Fibroblast of lung (primary cell): ENCODE measurements around the gene SRC. TPM values are rescaled to one million over a fixed set of nuclear protein-coding genes. Genes with fewer than 3 reads are reported as not detected.

Experiments
- DNase-seq, 2 donors: peaks; one replicate each; pipeline versions ENCODE4 v3.0.0 to v3.0.0-alpha.2; 2010; ENCODE audit warnings: low read depth in 2 of 2
- H2AFZ ChIP-seq: 2 replicates; pipeline ENCODE4 v1.5.1; 2012; ENCODE audit warnings: low read length, control low read depth, inconsistent platforms
- H3K27ac ChIP-seq: 2 replicates; pipeline ENCODE4 v1.5.1; 2011; ENCODE audit warnings: low read length, control low read depth; ENCODE audit not compliant: insufficient read depth
- H3K27me3 ChIP-seq: 2 replicates; pipeline ENCODE4 v1.5.1; 2011; ENCODE audit warnings: mild to moderate bottlenecking, low read length; ENCODE audit not compliant: control insufficient read depth, insufficient read depth
- H3K36me3 ChIP-seq: 2 replicates; pipeline ENCODE4 v1.5.1; 2011; ENCODE audit warnings: low read length; ENCODE audit not compliant: control insufficient read depth, insufficient read depth
- H3K4me1 ChIP-seq: 2 replicates; pipeline ENCODE4 v1.5.1; 2011; ENCODE audit warnings: low read length; ENCODE audit not compliant: control insufficient read depth, insufficient read depth; ENCODE audit errors: extremely low read depth
- H3K4me2 ChIP-seq: 2 replicates; pipeline ENCODE4 v1.5.1; 2011; ENCODE audit warnings: low read length, control low read depth; ENCODE audit not compliant: insufficient read depth; ENCODE audit errors: extremely low read depth
- H3K4me3 ChIP-seq, 4 experiments: fragments of 200-600 bp in 1 of 4; sonication (generic) in 1 of 4; replicated peaks in 1 of 4; 2 replicates each; pipeline ENCODE4 v1.5.1; 2011 to 2016; ENCODE audit warnings: low read length in 4 of 4, low read depth in 3 of 4, mild to moderate bottlenecking in 3 of 4, control low read depth in 2 of 4, inconsistent platforms in 1 of 4, mixed read lengths in 1 of 4; ENCODE audit not compliant: insufficient read depth in 1 of 4; ENCODE audit errors: control extremely low read depth in 1 of 4
- H3K79me2 ChIP-seq: 2 replicates; pipeline ENCODE4 v1.5.1; 2012; ENCODE audit warnings: mild to moderate bottlenecking, low read length, inconsistent platforms; ENCODE audit not compliant: control insufficient read depth, insufficient read depth
- H3K9ac ChIP-seq: 2 replicates; pipeline ENCODE4 v1.5.1; 2011; ENCODE audit warnings: mild to moderate bottlenecking, low read length, control low read depth; ENCODE audit not compliant: insufficient read depth
- H3K9me3 ChIP-seq: 2 replicates; pipeline ENCODE4 v1.5.1; 2012; ENCODE audit warnings: low read depth, low read length; ENCODE audit not compliant: control insufficient read depth, insufficient read depth
- H4K20me1 ChIP-seq: 2 replicates; pipeline ENCODE4 v1.5.1; 2011; ENCODE audit warnings: low read length; ENCODE audit not compliant: control insufficient read depth, insufficient read depth; ENCODE audit errors: extremely low read depth
- CTCF ChIP-seq, 2 donors: IDR thresholded peaks in 1 of 2; conservative IDR thresholded peaks in 1 of 2; 1 replicate in 1 of 2; 2 replicates in 1 of 2; pipeline ENCODE4 v1.5.1; 2011 to 2012; ENCODE audit warnings: low read length in 2 of 2, control low read depth in 1 of 2, inconsistent platforms in 1 of 2, low read depth in 1 of 2, mild to moderate bottlenecking in 1 of 2
- EZH2 ChIP-seq: IDR thresholded peaks from 2 replicates; pipeline ENCODE4 v1.5.1; 2012; ENCODE audit warnings: low read length, control low read depth, mild to moderate bottlenecking; ENCODE audit errors: missing control alignments
- polyA plus RNA-seq, 2 donors: library from polyadenylated mRNA; depleted of rRNA in 1 of 2; stranded (reverse) in 1 of 2; unstranded in 1 of 2; fragments of >200 nt; gene quantifications; 2 replicates each; pipeline ENCODE4 v1.2.1, GENCODE V29; 2011 to 2012; ENCODE audit warnings: missing spikeins in 1 of 2
- total RNA-seq: library from RNA; depleted of rRNA; stranded (reverse); fragments of >200 nt; gene quantifications from 2 replicates; pipeline ENCODE4 v1.2.1, GENCODE V29; 2014

SRC gene
- total and polyA plus RNA-seq, 2 donors (not counting 1 experiment from before 2014, with no cell fraction given), result 17.8 to 20.3 TPM

GRCh38 chr20:37309290-37309689 lies 36.6 kb upstream of the SRC start:
- Histone ChIP-seq H3K4me2 (no peak overlapping the region), H3K27me3 (no peaks in the 10 kb centered on the region), H3K4me1 (peaks cover 12% of the 10 kb centered on the region), H3K9me3 (no peaks in the 10 kb centered on the region), H2AFZ (no peak overlapping the region), H3K4me3 (no peak overlapping the region), H4K20me1 (no peaks in the 10 kb centered on the region), H3K36me3 (peaks cover 3% of the 10 kb centered on the region), H3K79me2 (peaks cover 10% of the 10 kb centered on the region), H3K9ac (no peak overlapping the region), H3K27ac (no peak overlapping the region)
- DNase-seq, result no peak
- no peak for TF ChIP-seq CTCF (conservative IDR thresholded peaks at IDR 0.05 in 1 of 2, IDR thresholded peaks at IDR 0.05 in 1 of 2; ENCODE audit: low read depth in 1 of 2, low read length in 2 of 2)
- no peak for TF ChIP-seq EZH2

DNA sequence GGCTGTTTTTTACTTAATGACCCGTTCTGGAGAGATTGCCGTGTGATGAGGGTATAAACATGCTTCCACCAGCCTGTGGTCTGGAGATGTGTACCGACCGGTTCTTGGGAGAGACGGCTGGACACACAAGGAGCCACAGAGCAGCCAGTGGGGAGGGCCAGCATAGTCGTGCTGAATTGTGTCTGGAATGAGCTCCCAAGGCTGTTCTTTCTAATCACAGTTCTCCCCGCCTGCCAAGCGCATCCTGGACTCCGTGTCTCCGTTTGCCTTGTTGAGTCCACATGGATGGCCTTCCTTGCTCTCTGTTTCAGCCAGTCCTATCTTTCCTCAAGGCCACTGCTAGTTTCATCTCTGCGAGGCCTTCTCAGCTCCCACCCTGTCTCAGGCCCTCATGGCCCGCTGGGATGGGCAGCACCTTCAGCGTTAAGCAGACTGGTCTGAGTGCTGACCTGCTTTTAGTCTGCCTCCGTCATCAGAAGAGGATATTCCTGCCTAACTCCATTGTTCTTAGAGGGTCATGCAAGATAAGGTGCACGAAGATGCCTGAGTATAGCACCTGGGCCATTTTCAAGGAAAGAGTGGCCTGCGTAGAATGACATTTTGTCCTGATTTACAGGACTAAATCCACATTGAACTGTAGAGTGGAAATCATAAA lies 35.9 kb upstream of the SRC start:
- TF ChIP-seq EZH2 (no peak), CTCF (conservative IDR thresholded peaks at IDR 0.05 in 1 of 2, IDR thresholded peaks at IDR 0.05 in 1 of 2; ENCODE audit: low read depth in 1 of 2, low read length in 2 of 2) (no peak)
- peaks cover 3% of the 10 kb centered on the region for H3K36me3 ChIP-seq

DNA sequence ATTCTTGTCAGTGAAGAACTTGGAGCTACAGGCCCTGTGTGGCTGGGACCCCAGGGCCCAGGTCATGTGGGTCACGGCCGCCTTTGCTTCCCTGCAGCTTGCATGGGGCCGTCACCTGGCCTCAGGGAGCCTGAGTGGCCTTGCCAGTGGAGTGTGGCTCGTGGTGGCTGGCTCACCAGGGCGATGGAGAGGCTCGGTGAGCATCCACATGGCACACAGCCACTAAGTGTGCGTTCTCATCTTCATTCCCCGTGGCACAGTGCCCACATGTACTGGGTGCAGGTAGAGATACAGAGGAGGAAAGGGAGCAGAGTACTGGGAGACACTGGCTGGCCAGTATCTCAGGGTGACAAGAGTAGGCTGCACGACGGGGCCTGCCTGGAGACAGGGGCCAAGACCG lies 35.0 kb upstream of the SRC start:
- Histone ChIP-seq H4K20me1 (no peaks in the 10 kb centered on the region), H3K9ac (no peak overlapping the region), H3K9me3 (no peaks in the 10 kb centered on the region), H3K4me1 (peaks cover 27% of the 10 kb centered on the region), H3K27ac (no peak overlapping the region), H3K79me2 (peaks cover 13% of the 10 kb centered on the region), H3K4me3 (no peak overlapping the region), H3K36me3 (peaks cover 4% of the 10 kb centered on the region), H3K27me3 (no peaks in the 10 kb centered on the region), H2AFZ (no peak overlapping the region), H3K4me2 (no peak overlapping the region)
- TF ChIP-seq EZH2, result no peak
- no peak for TF ChIP-seq CTCF (conservative IDR thresholded peaks at IDR 0.05 in 1 of 2, IDR thresholded peaks at IDR 0.05 in 1 of 2; ENCODE audit: low read depth in 1 of 2, low read length in 2 of 2)
- DNase-seq, result no peak

More for the DNA sequence above, 35.9 kb upstream of the SRC start:
- H3K4me3 ChIP-seq, result no peak overlapping the region
- DNase-seq, result no peak
- no peak overlapping the region for H3K27ac ChIP-seq
- H3K9ac ChIP-seq, result no peak overlapping the region
- H3K4me2 ChIP-seq, result no peak overlapping the region
- peaks cover 19% of the 10 kb centered on the region for H3K4me1 ChIP-seq
- no peaks in the 10 kb centered on the region for H3K27me3 ChIP-seq
- H3K79me2 ChIP-seq, result peaks cover 10% of the 10 kb centered on the region
- no peak overlapping the region for H2AFZ ChIP-seq
- H3K9me3 ChIP-seq, result no peaks in the 10 kb centered on the region
- H4K20me1 ChIP-seq, result no peaks in the 10 kb centered on the region
